B cell (primary cell): ENCODE results near the gene WDFY4. TPM values are rescaled to one million over a fixed set of nuclear protein-coding genes. Genes with fewer than 3 reads are reported as not detected.

Experiments used
- ATAC-seq: fragments of 200-7000 bp; cut with Tn5 transposase; one replicate; pipeline ENCODE4 v1.10.0; 2021; ENCODE audit warnings: low read depth, mild to moderate bottlenecking, moderate number of reproducible peaks, moderate library complexity
- CTCF ChIA-PET: fragments of 350-600 bp; sonication (Branson Sonifier 250); formaldehyde crosslinking; loops from one replicate; lab custom pipeline; 2021; ENCODE audit warnings: antibody characterized with exemption, inconsistent platforms; lab: Charles Lee
- POLR2A ChIA-PET: fragments of 350-600 bp; sonication (Branson Sonifier 250); formaldehyde crosslinking; loops from one replicate; lab custom pipeline; 2021; ENCODE audit warnings: antibody characterized with exemption; lab: Charles Lee
- DNase-seq: peaks from one replicate; pipeline ENCODE4 v3.0.0; 2013
- H2AFZ ChIP-seq: 2 replicates; pipeline ENCODE4 v1.6.1; 2012; ENCODE audit warnings: mild to moderate bottlenecking, low read depth, low read length; ENCODE audit not compliant: insufficient read depth, poor library complexity, severe bottlenecking
- H3K27ac ChIP-seq, 2 donors: 1 replicate in 1 of 2; 2 replicates in 1 of 2; pipeline ENCODE4 v1.5.1; 2012 to 2013; ENCODE audit warnings: low read length in 2 of 2, mild to moderate bottlenecking in 2 of 2, moderate library complexity in 1 of 2
- H3K27me3 ChIP-seq, 4 experiments: fragments of 200-600 bp in 1 of 4; sonication (generic) in 1 of 4; replicated peaks in 1 of 4; 1 replicate in 2 of 4; 2 replicates in 2 of 4; pipeline versions ENCODE4 v1.6.1 to v1.7.0; 2013 to 2016; ENCODE audit warnings: low read length in 3 of 4, mild to moderate bottlenecking in 2 of 4, mixed read lengths in 1 of 4, moderate library complexity in 1 of 4; ENCODE audit not compliant: insufficient read depth in 4 of 4, control insufficient read depth in 3 of 4; ENCODE audit errors: control extremely low read depth in 1 of 4
- H3K36me3 ChIP-seq, 2 experiments: replicated peaks in 1 of 2; 1 replicate in 1 of 2; 2 replicates in 1 of 2; pipeline versions ENCODE4 v1.6.1 to v1.7.1; 2013; ENCODE audit warnings: low read length in 1 of 2; ENCODE audit not compliant: insufficient read depth in 2 of 2, control insufficient read depth in 1 of 2; ENCODE audit errors: control extremely low read depth in 1 of 2, extremely low read depth in 1 of 2
- H3K4me1 ChIP-seq, 2 donors: fragments of 200-600 bp in 1 of 2; sonication (generic) in 1 of 2; 1 replicate in 1 of 2; 2 replicates in 1 of 2; pipeline versions ENCODE4 v1.5.1 to v1.6.1; 2013 to 2017; ENCODE audit warnings: low read length in 2 of 2; ENCODE audit not compliant: control insufficient read depth in 2 of 2, insufficient read depth in 2 of 2
- H3K4me2 ChIP-seq: replicated peaks from 2 replicates; pipeline ENCODE3; 2012; ENCODE audit warnings: mild to moderate bottlenecking, low read depth, low read length; ENCODE audit not compliant: poor library complexity, severe bottlenecking
- H3K4me3 ChIP-seq, 5 experiments: fragments of 200-600 bp in 1 of 5; sonication (generic) in 1 of 5; 1 replicate in 3 of 5; 2 replicates in 2 of 5; pipeline versions ENCODE4 v1.5.1 to v1.7.0; 2011 to 2016; ENCODE audit warnings: low read length in 4 of 5, mild to moderate bottlenecking in 4 of 5, low read depth in 2 of 5, control low read depth in 1 of 5, moderate library complexity in 1 of 5; ENCODE audit not compliant: insufficient read depth in 1 of 5; ENCODE audit errors: control extremely low read depth in 1 of 5, extremely low read depth in 1 of 5
- H3K79me2 ChIP-seq: fragments of 200-600 bp; sonication (generic); one replicate; pipeline ENCODE4 v1.6.0; 2016; ENCODE audit warnings: low read length; ENCODE audit not compliant: control insufficient read depth, insufficient read depth
- H3K9ac ChIP-seq: fragments of 200-600 bp; sonication (generic); 2 replicates; pipeline ENCODE4 v1.6.1; 2017; ENCODE audit warnings: mild to moderate bottlenecking, low read length, moderate library complexity
- H3K9me3 ChIP-seq, 3 donors: one replicate each; pipeline versions ENCODE4 v1.6.1 to v1.7.1; 2013; ENCODE audit warnings: low read length in 2 of 3; ENCODE audit not compliant: control insufficient read depth in 2 of 3, insufficient read depth in 1 of 3; ENCODE audit errors: control extremely low read depth in 1 of 3
- H4K20me1 ChIP-seq: 2 replicates; pipeline ENCODE4 v1.6.0; 2012; ENCODE audit warnings: mild to moderate bottlenecking, low read length; ENCODE audit not compliant: insufficient read depth, control insufficient read depth, poor library complexity, severe bottlenecking
- H3K27ac Mint-ChIP-seq: one replicate; pipeline ENCODE4 v1.8.0; 2021; ENCODE audit warnings: mixed read lengths
- H3K27me3 Mint-ChIP-seq: one replicate; pipeline ENCODE4 v1.8.0; 2021; ENCODE audit warnings: mixed read lengths
- H3K4me1 Mint-ChIP-seq: one replicate; pipeline ENCODE4 v1.8.0; 2021; ENCODE audit warnings: mixed read lengths
- H3K4me3 Mint-ChIP-seq: one replicate; pipeline ENCODE4 v1.8.0; 2021; ENCODE audit warnings: mixed read lengths
- H3K9me3 Mint-ChIP-seq: one replicate; pipeline ENCODE4 v1.8.0; 2022; ENCODE audit warnings: mixed read lengths; ENCODE audit not compliant: insufficient read depth
- EZH2 ChIP-seq: IDR thresholded peaks from 2 replicates; pipeline ENCODE4 v1.6.1; 2012; ENCODE audit warnings: borderline replicate concordance, low read depth, mild to moderate bottlenecking, moderate library complexity, low read length; ENCODE audit not compliant: insufficient read depth, poor library complexity, severe bottlenecking
- WGBS: methylation state at CpG from one replicate; pipeline ENCODE4 v1.1.5; 2013; ENCODE audit warnings: missing lambda C conversion rate; ENCODE audit not compliant: insufficient coverage; 5-methylcytosine and 5-hydroxymethylcytosine counted together
- intact Hi-C: fragments of 100-400 bp; cut with micrococcal nuclease; formaldehyde crosslinking; loops from one replicate; pipeline ENCODE4 v1.10.0; 2022
- polyA plus RNA-seq: library from polyadenylated mRNA; depleted of rRNA; stranded (reverse); fragments of >200 nt; gene quantifications from 2 replicates; pipeline ENCODE4 v1.2.3, GENCODE V29; 2012
- total RNA-seq, 2 donors: library from RNA; stranded (reverse); fragments of 120-200 nt in 1 of 2; gene quantifications; 1 replicate in 1 of 2; 2 replicates in 1 of 2; pipeline versions ENCODE4 v1.2.3 to v1.2.4, GENCODE V29; 2013 to 2022
- TF ChIP-seq, protein P1 (sequence below): fragments of 200-600 bp; IDR thresholded peaks from one replicate; pipeline ENCODE4 v1.8.0; 2022; ENCODE audit warnings: antibody characterized with exemption, mild to moderate bottlenecking

WDFY4 gene
- total and polyA plus RNA-seq, 2 donors (not counting 1 experiment from before 2014, with no cell fraction given) = 262 to 560 TPM

DNA sequence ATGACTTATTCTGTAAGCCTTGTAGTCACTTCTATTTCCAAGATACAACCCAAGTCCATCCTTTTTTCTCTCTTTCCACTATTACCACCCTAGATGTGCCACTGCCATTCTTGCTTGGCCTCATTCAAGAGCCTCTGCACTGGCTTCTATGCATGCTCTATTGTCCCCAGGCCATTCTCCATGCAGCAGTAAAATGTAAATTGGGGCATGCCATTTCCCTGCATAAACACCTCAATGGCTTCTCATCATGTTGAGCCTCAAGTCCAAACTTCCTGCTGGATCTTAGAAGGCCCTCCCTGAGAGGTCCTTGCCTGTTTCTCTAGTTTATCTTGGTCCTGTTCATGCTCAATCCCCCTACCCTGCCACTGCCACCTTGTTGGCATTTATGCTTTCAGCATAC is 23.2 kb upstream of the WDFY4 start:
- Histone ChIP-seq H2AFZ (no peak overlapping the region), H3K4me1 (peaks cover 53 to 58% of the 10 kb centered on the region in 2 donors), H3K79me2 (peaks cover 77% of the 10 kb centered on the region), H3K27me3 (no peaks in the 10 kb centered on the region), H3K4me3 (no peak overlapping the region), H3K4me2 (peak overlapping the region; percentile 28), H3K27ac (no peak overlapping the region), H3K36me3 (no peaks in the 10 kb centered on the region), H3K9me3 (peaks cover 0 to 16% (median 4%) of the 10 kb centered on the region in 3 donors), H3K9ac (no peak overlapping the region), H4K20me1 (peaks cover 17% of the 10 kb centered on the region)
- intact Hi-C loops = no loop called here
- H3K27me3 Mint-ChIP-seq = no peaks in the 10 kb centered on the region
- peak overlapping the region; percentile 73 for H3K27ac Mint-ChIP-seq
- DNase-seq = no peak
- peak overlapping the region; percentile 38 for H3K4me3 Mint-ChIP-seq
- peaks cover 65% of the 10 kb centered on the region for H3K4me1 Mint-ChIP-seq
- ChIA-PET CTCF (interaction anchor here (0.6 to 15.7 kb wide), 13 partner anchors 10 to 203 kb away, joined by 3 to 521 read pairs (median 5); partner anchors contain the start of gene WDFY4), POLR2A (interaction anchor here (0.6 to 3.2 kb wide), 3 partner anchors 11 to 39 kb away, joined by 4 to 18 read pairs (median 5); partner anchors contain the start of gene WDFY4)
- H3K9me3 Mint-ChIP-seq = peaks cover 3% of the 10 kb centered on the region
- TF ChIP-seq, protein P1, sequence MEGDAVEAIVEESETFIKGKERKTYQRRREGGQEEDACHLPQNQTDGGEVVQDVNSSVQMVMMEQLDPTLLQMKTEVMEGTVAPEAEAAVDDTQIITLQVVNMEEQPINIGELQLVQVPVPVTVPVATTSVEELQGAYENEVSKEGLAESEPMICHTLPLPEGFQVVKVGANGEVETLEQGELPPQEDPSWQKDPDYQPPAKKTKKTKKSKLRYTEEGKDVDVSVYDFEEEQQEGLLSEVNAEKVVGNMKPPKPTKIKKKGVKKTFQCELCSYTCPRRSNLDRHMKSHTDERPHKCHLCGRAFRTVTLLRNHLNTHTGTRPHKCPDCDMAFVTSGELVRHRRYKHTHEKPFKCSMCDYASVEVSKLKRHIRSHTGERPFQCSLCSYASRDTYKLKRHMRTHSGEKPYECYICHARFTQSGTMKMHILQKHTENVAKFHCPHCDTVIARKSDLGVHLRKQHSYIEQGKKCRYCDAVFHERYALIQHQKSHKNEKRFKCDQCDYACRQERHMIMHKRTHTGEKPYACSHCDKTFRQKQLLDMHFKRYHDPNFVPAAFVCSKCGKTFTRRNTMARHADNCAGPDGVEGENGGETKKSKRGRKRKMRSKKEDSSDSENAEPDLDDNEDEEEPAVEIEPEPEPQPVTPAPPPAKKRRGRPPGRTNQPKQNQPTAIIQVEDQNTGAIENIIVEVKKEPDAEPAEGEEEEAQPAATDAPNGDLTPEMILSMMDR = no peak
- no peak for TF ChIP-seq EZH2
- no peak for ATAC-seq

DNA sequence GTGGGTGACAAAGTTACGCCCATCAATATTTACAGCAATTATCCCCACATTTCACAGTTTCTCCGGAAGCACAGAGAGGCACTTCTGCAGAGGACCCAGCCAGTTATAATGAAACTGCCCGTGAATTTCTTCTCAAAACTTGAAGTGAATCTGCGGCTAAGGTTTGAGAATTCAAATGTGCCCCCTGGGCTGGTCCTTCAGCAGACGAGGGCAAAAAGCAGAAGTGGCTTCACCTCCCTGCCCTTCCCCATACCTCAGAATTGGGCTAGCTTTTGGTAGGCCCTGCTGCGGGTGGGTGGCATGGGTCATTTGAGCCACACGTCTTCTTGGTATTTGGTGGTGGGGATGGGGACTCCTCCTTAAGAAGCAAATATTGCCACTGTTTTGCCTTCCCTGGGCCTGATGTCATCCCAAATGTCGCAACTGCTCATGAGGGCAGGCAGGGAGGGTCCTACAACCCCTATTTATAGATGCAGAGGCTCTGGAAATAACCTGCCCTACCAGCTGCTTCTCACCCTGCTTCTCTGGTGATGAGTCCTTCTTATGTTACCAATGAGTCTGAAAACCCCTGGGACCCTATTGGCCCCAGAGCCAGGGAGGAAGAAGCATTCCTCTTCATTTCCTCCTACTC is 16.6 kb upstream of the WDFY4 start:
- no peaks in the 10 kb centered on the region for H3K36me3 ChIP-seq
- peaks cover 76 to 85% of the 10 kb centered on the region in 2 donors for H3K4me1 ChIP-seq
- Mint-ChIP-seq H3K27me3 (no peaks in the 10 kb centered on the region), H3K4me3 (peak overlapping the region; percentile 86), H3K27ac (peak overlapping the region; percentile 97), H3K9me3 (peaks cover 3% of the 10 kb centered on the region), H3K4me1 (peaks cover 81% of the 10 kb centered on the region)
- peak; percentile 95 for DNase-seq
- peak overlapping the region; percentile 44 for H3K9ac ChIP-seq
- no peak for TF ChIP-seq EZH2
- TF ChIP-seq, protein P1 = no peak
- H2AFZ ChIP-seq = peak overlapping the region; percentile 21
- H4K20me1 ChIP-seq = no peaks in the 10 kb centered on the region
- H3K9me3 ChIP-seq = peaks cover 0 to 28% (median 4%) of the 10 kb centered on the region in 3 donors
- H3K27me3 ChIP-seq = no peaks in the 10 kb centered on the region
- H3K27ac ChIP-seq = peak overlapping the region; percentile 99 to 100
- POLR2A ChIA-PET = interaction anchor here (0.5 to 8.4 kb wide), 4 partner anchors 10 to 296 kb away, joined by 3 to 263 read pairs (median 5); partner anchors contain the start of gene WDFY4
- intact Hi-C loops = loop anchor here (1.0 kb wide), 2 partner anchors 8 to 16 kb away; partner anchors contain the start of gene WDFY4
- peak overlapping the region; percentile 72 for H3K4me2 ChIP-seq
- H3K4me3 ChIP-seq = peak overlapping the region in 2 of 5 experiments; percentile 1 to 30
- CTCF ChIA-PET = interaction anchor here (0.6 to 15.7 kb wide), 7 partner anchors 10 to 193 kb away, joined by 3 to 521 read pairs (median 6); partner anchors contain the start of gene WDFY4
- ATAC-seq = peak; percentile 49
- WGBS = 7% methylated on average over 3 of the region's 8 CpGs
- peaks cover 34% of the 10 kb centered on the region for H3K79me2 ChIP-seq
